PC-3 (cell line): Measurements from ENCODE around the gene ROBO2. TPM values are rescaled to one million over a fixed set of nuclear protein-coding genes. Genes with fewer than 3 reads are reported as not detected.

Experiments used
- ATAC-seq: fragments of 200-7000 bp; cut with Tn5 transposase; 2 replicates; pipeline ENCODE4 v1.9.1; 2020; ENCODE audit warnings: mild to moderate bottlenecking, moderate library complexity
- BruUV-seq: library from RNA; stranded (reverse); fragments of 400-500 nt; replicated peaks from 2 replicates; lab custom pipeline; 2021; lab: Mats Ljungman, UMichigan
- CTCF ChIA-PET: fragments of 300-600 bp; sonication (Branson Sonifier 250); formaldehyde crosslinking; loops from one replicate; lab custom pipeline; 2022; ENCODE audit warnings: antibody characterized with exemption; lab: Charles Lee
- POLR2A ChIA-PET: fragments of 300-600 bp; sonication (Branson Sonifier 250); formaldehyde crosslinking; loops from one replicate; lab custom pipeline; 2022; ENCODE audit warnings: antibody characterized with exemption; ENCODE audit not compliant: unreplicated experiment; lab: Charles Lee
- DNase-seq: peaks from one replicate; pipeline ENCODE4 v3.0.0-alpha.2; 2015
- H2AFZ ChIP-seq: fragments of 300-600 bp; sonication (generic); 2 replicates; pipeline ENCODE4 v1.6.0; 2016; ENCODE audit warnings: antibody characterized with exemption, low read length
- H3F3A ChIP-seq: fragments of 300-600 bp; sonication (generic); one replicate; pipeline ENCODE4 v1.6.0; 2017; ENCODE audit warnings: antibody characterized with exemption, low read length, control low read depth, mild to moderate bottlenecking; ENCODE audit not compliant: unreplicated experiment
- H3K27ac ChIP-seq: fragments of 300-600 bp; sonication (generic); 2 replicates; pipeline ENCODE4 v1.5.1; 2016; ENCODE audit warnings: mild to moderate bottlenecking, low read length
- H3K27me3 ChIP-seq: fragments of 300-600 bp; sonication (generic); 2 replicates; pipeline ENCODE4 v1.6.1; 2016; ENCODE audit warnings: low read length, mixed read lengths
- H3K36me3 ChIP-seq: fragments of 300-600 bp; sonication (generic); 2 replicates; pipeline ENCODE4 v1.6.1; 2016; ENCODE audit warnings: low read depth, mixed run types, low read length, mixed read lengths
- H3K4me1 ChIP-seq: fragments of 300-600 bp; sonication (generic); 2 replicates; pipeline ENCODE4 v1.5.1; 2016; ENCODE audit warnings: low read length; ENCODE audit not compliant: insufficient read depth
- H3K4me2 ChIP-seq: fragments of 300-600 bp; sonication (generic); 2 replicates; pipeline ENCODE4 v1.6.0; 2016; ENCODE audit warnings: low read length
- H3K4me3 ChIP-seq: fragments of 300-600 bp; sonication (generic); 2 replicates; pipeline ENCODE4 v1.5.1; 2016; ENCODE audit warnings: mild to moderate bottlenecking, low read length, mixed read lengths
- H3K79me2 ChIP-seq: fragments of 300-600 bp; sonication (generic); 2 replicates; pipeline ENCODE4 v1.6.1; 2017; ENCODE audit warnings: low read length, mixed read lengths
- H3K9ac ChIP-seq: fragments of 300-600 bp; sonication (generic); 2 replicates; pipeline ENCODE4 v1.6.0; 2016; ENCODE audit warnings: mild to moderate bottlenecking, low read length
- H3K9me2 ChIP-seq: fragments of 300-600 bp; sonication (generic); replicated peaks from 2 replicates; pipeline ENCODE4 v1.6.1; 2016; ENCODE audit warnings: mixed run types, low read length, mixed read lengths
- H3K9me3 ChIP-seq: fragments of 300-600 bp; sonication (generic); 2 replicates; pipeline ENCODE4 v1.6.1; 2016; ENCODE audit warnings: low read length, mixed read lengths
- H4K20me1 ChIP-seq: fragments of 300-600 bp; sonication (generic); 2 replicates; pipeline ENCODE4 v1.6.1; 2016; ENCODE audit warnings: low read length, mixed read lengths
- EZH2 ChIP-seq: fragments of 300-600 bp; sonication (generic); IDR thresholded peaks from one replicate; pipeline ENCODE4 v1.6.1; 2017; ENCODE audit warnings: antibody characterized with exemption, mild to moderate bottlenecking, low read length; ENCODE audit not compliant: unreplicated experiment
- EZH2phosphoT487 ChIP-seq: fragments of 300-600 bp; sonication (generic); IDR thresholded peaks from 2 replicates; pipeline ENCODE4 v1.6.1; 2018; ENCODE audit warnings: mild to moderate bottlenecking, antibody characterized with exemption, low read length, borderline replicate concordance
- intact Hi-C: fragments of 100-400 bp; cut with micrococcal nuclease; formaldehyde crosslinking; loops from 2 replicates; pipeline ENCODE4 v1.9.0; 2023
- total RNA-seq: library from RNA; depleted of rRNA; stranded (reverse); fragments of >200 nt; gene quantifications from 2 replicates; pipeline ENCODE4 v1.2.3, GENCODE V29; 2014
- TF ChIP-seq, protein P1 (sequence below): fragments of 300-600 bp; sonication (generic); conservative IDR thresholded peaks from 2 replicates; pipeline ENCODE4 v1.5.1; 2017; ENCODE audit warnings: antibody characterized with exemption, low read depth, mild to moderate bottlenecking, low read length

Gene ROBO2
- total RNA-seq, 1 experiment from 2014 or later: not detected

DNA sequence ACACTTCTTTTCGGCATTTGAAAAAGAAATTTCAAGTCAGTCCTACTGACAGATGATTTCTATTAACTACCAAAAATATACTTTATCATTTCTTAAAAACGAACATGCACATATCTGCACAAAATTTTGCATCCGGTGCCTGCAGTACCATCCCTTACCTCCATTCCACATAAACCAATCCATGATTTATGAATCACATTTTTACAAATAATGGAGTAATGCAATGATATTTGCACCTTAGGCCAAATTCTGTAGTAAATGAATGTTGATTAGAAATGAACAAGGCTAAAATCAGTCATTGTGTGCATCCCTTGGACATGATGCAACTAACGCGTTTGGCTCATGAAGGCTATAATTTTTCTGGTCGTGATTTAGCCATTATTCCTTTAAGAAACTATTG is 46.5 kb downstream of the ROBO2 start:
- Histone ChIP-seq H3K27me3 (peaks cover 59% of the 10 kb centered on the region), H3K79me2 (no peaks in the 10 kb centered on the region), H3K27ac (no peak overlapping the region), H3K4me2 (no peak overlapping the region), H3K36me3 (no peaks in the 10 kb centered on the region), H4K20me1 (no peaks in the 10 kb centered on the region), H3K4me1 (no peaks in the 10 kb centered on the region), H2AFZ (no peak overlapping the region), H3K9ac (no peak overlapping the region), H3K9me3 (no peaks in the 10 kb centered on the region), H3K9me2 (no peaks in the 10 kb centered on the region), H3K4me3 (no peak overlapping the region), H3F3A (no peaks in the 10 kb centered on the region)
- TF ChIP-seq EZH2 (no peak), EZH2phosphoT487 (no peak)
- DNase-seq: no peak
- no peak for ATAC-seq
- BruUV-seq: no TSS peak
- intact Hi-C loops: no loop called here
- CTCF ChIA-PET: no interaction called here
- POLR2A ChIA-PET: no interaction called here

DNA sequence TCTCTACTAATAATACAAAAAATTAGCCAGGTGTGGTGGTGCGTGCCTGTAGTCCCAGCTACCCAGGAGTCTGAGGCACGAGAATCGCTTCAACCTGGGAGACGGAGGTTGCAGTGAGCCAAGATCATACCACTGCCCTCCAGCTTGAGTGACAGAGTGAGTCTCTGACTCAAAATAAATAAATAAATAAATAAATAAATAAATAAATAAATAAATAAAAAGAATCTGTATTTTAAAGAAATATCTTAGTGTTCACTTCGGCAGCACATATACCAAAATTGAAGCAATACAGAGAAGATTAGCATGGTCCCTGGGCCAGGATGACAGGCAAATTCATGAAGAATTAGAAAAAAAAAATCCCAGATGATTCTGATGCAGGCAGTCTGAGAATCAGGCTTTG is 51.9 kb downstream of the ROBO2 start:
- H3K79me2 ChIP-seq: no peaks in the 10 kb centered on the region
- H3K27me3 ChIP-seq: peaks cover 31% of the 10 kb centered on the region
- no peak overlapping the region for H3K4me3 ChIP-seq
- TF ChIP-seq, protein P1, sequence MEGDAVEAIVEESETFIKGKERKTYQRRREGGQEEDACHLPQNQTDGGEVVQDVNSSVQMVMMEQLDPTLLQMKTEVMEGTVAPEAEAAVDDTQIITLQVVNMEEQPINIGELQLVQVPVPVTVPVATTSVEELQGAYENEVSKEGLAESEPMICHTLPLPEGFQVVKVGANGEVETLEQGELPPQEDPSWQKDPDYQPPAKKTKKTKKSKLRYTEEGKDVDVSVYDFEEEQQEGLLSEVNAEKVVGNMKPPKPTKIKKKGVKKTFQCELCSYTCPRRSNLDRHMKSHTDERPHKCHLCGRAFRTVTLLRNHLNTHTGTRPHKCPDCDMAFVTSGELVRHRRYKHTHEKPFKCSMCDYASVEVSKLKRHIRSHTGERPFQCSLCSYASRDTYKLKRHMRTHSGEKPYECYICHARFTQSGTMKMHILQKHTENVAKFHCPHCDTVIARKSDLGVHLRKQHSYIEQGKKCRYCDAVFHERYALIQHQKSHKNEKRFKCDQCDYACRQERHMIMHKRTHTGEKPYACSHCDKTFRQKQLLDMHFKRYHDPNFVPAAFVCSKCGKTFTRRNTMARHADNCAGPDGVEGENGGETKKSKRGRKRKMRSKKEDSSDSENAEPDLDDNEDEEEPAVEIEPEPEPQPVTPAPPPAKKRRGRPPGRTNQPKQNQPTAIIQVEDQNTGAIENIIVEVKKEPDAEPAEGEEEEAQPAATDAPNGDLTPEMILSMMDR: no peak
- TF ChIP-seq EZH2phosphoT487 (no peak), EZH2 (no peak)
- no peaks in the 10 kb centered on the region for H3K4me1 ChIP-seq
- no peaks in the 10 kb centered on the region for H3K9me2 ChIP-seq
- no TSS peak for BruUV-seq
- H3K4me2 ChIP-seq: no peak overlapping the region
- no peak overlapping the region for H2AFZ ChIP-seq
- no peaks in the 10 kb centered on the region for H3K9me3 ChIP-seq
- no peak overlapping the region for H3K9ac ChIP-seq
- no peaks in the 10 kb centered on the region for H3K36me3 ChIP-seq
- H3K27ac ChIP-seq: no peak overlapping the region
- H4K20me1 ChIP-seq: no peaks in the 10 kb centered on the region
- intact Hi-C loops: no loop called here
- CTCF ChIA-PET: no interaction called here
- no peak for DNase-seq
- POLR2A ChIA-PET: no interaction called here
- H3F3A ChIP-seq: no peaks in the 10 kb centered on the region
- ATAC-seq: no peak

DNA sequence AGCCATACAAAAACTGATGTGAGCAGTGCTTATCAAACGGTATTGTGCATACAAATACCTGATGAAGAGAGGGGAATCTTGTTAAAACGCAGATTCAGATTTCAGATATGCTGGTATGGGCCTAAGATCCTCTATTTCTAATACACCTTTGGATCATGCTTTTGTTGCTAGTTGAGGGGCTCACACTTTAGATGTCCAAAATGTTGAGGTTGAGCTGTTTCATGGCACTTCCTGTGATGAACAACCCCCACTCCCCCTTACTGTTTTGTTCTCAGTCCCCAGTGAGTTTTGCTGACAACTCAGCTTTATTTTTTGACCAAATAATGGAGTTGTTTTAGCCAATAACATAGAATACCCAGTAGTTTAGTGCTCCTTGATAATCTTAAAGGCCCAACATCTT is 53.2 kb downstream of the ROBO2 start:
- Histone ChIP-seq H3K4me1 (no peaks in the 10 kb centered on the region), H3K36me3 (no peaks in the 10 kb centered on the region), H3K79me2 (no peaks in the 10 kb centered on the region), H3K4me3 (no peak overlapping the region), H3K9ac (no peak overlapping the region), H4K20me1 (no peaks in the 10 kb centered on the region), H3K27ac (no peak overlapping the region), H3K9me3 (no peaks in the 10 kb centered on the region), H3K27me3 (peaks cover 42% of the 10 kb centered on the region), H3K9me2 (no peaks in the 10 kb centered on the region), H2AFZ (no peak overlapping the region), H3F3A (no peaks in the 10 kb centered on the region), H3K4me2 (no peak overlapping the region)
- ChIA-PET POLR2A (no interaction called here), CTCF (no interaction called here)
- ATAC-seq: no peak
- no TSS peak for BruUV-seq
- no peak for TF ChIP-seq EZH2
- TF ChIP-seq, protein P1: no peak
- TF ChIP-seq EZH2phosphoT487: no peak
- DNase-seq: no peak
- intact Hi-C loops: no loop called here
